SK-N-SH treated with all-trans-retinoic acid at 6 μM for 48 hours (cell line): ENCODE data around the gene SMYD3.

Experiments used
- ATAC-seq: fragments of 200-7000 bp; cut with Tn5 transposase; 3 replicates; pipeline ENCODE4 v1.9.1; 2020; ENCODE audit warnings: mild to moderate bottlenecking, moderate library complexity
- ARNTL ChIP-seq: fragments of 450-650 bp; formaldehyde crosslinking; IDR thresholded peaks from 2 replicates; pipeline ENCODE4 v1.5.0; 2020; ENCODE audit warnings: low read depth, mild to moderate bottlenecking, moderate library complexity, borderline replicate concordance
- BACH2 ChIP-seq: fragments of 250-450 bp; sonication (Bioruptor Pico); IDR thresholded peaks from 2 replicates; pipeline ENCODE4 v1.9.0; 2021; ENCODE audit warnings: mild to moderate bottlenecking, borderline replicate concordance
- CSDC2 ChIP-seq: fragments of 250-450 bp; sonication (Bioruptor Pico); IDR thresholded peaks from 2 replicates; pipeline ENCODE4 v1.5.0; 2020; ENCODE audit warnings: mild to moderate bottlenecking, moderate library complexity
- CSRNP3 ChIP-seq: fragments of 250-450 bp; sonication (Bioruptor Pico); IDR thresholded peaks from 2 replicates; pipeline ENCODE4 v1.5.1; 2021; ENCODE audit warnings: mild to moderate bottlenecking, moderate library complexity
- ESRRG ChIP-seq: fragments of 250-450 bp; sonication (Bioruptor Pico); IDR thresholded peaks from 2 replicates; pipeline ENCODE4 v1.6.1; 2021; ENCODE audit warnings: mild to moderate bottlenecking
- GLIS3 ChIP-seq: fragments of 250-450 bp; sonication (Bioruptor Pico); IDR thresholded peaks from 2 replicates; pipeline ENCODE4 v1.5.0; 2020; ENCODE audit warnings: mild to moderate bottlenecking, moderate library complexity
- OSR1 ChIP-seq: fragments of 250-450 bp; sonication (Bioruptor Pico); IDR thresholded peaks from 2 replicates; pipeline ENCODE4 v1.8.0; 2022; ENCODE audit warnings: moderate library complexity, mild to moderate bottlenecking, inconsistent platforms
- PPARA ChIP-seq: fragments of 250-450 bp; sonication (Bioruptor Pico); IDR thresholded peaks from 2 replicates; pipeline ENCODE4 v1.5.0; 2020; ENCODE audit warnings: mild to moderate bottlenecking, borderline replicate concordance
- RARB ChIP-seq: fragments of 250-450 bp; sonication (Bioruptor Pico); IDR thresholded peaks from 2 replicates; pipeline ENCODE4 v1.8.0; 2021; ENCODE audit warnings: mild to moderate bottlenecking, moderate library complexity
- SNAI2 ChIP-seq: fragments of 250-450 bp; sonication (Bioruptor Pico); IDR thresholded peaks from 2 replicates; pipeline ENCODE4 v1.5.0; 2020; ENCODE audit warnings: mild to moderate bottlenecking, moderate library complexity
- TCF4 ChIP-seq: fragments of 250-450 bp; sonication (Bioruptor Pico); IDR thresholded peaks from 2 replicates; pipeline ENCODE4 v1.8.0; 2021; ENCODE audit warnings: mild to moderate bottlenecking, moderate library complexity, borderline replicate concordance
- TOX ChIP-seq: fragments of 250-450 bp; sonication (Bioruptor Pico); IDR thresholded peaks from 2 replicates; pipeline ENCODE4 v1.8.0; 2021; ENCODE audit warnings: mild to moderate bottlenecking, moderate library complexity, borderline replicate concordance
- ZC3H10 ChIP-seq: fragments of 250-450 bp; sonication (Bioruptor Pico); IDR thresholded peaks from 2 replicates; pipeline ENCODE4 v1.5.1; 2021; ENCODE audit warnings: mild to moderate bottlenecking, moderate library complexity
- ZFP3 ChIP-seq: fragments of 250-450 bp; sonication (Bioruptor Pico); IDR thresholded peaks from 2 replicates; pipeline ENCODE4 v1.5.0; 2020; ENCODE audit warnings: mild to moderate bottlenecking, moderate library complexity
- ZFP30 ChIP-seq: fragments of 450-650 bp; formaldehyde crosslinking; IDR thresholded peaks from 2 replicates; pipeline ENCODE4 v1.5.0; 2022; ENCODE audit warnings: mild to moderate bottlenecking, moderate library complexity
- ZNF565 ChIP-seq: fragments of 450-650 bp; formaldehyde crosslinking; conservative IDR thresholded peaks from 2 replicates; pipeline ENCODE4 v1.5.0; 2020; ENCODE audit warnings: low read depth, mild to moderate bottlenecking, moderate library complexity
- ZNF70 ChIP-seq: fragments of 450-650 bp; formaldehyde crosslinking; IDR thresholded peaks from 2 replicates; pipeline ENCODE4 v1.5.0; 2020; ENCODE audit warnings: mild to moderate bottlenecking, moderate library complexity
- ZNF8 ChIP-seq: fragments of 450-650 bp; formaldehyde crosslinking; IDR thresholded peaks from 2 replicates; pipeline ENCODE4 v1.5.0; 2020; ENCODE audit warnings: mild to moderate bottlenecking, moderate library complexity
- TF ChIP-seq, protein P1 (sequence below): fragments of 250-450 bp; sonication (Bioruptor Pico); IDR thresholded peaks from 2 replicates; pipeline ENCODE4 v1.8.0; 2021; ENCODE audit warnings: low read depth, mild to moderate bottlenecking, moderate library complexity, borderline replicate concordance
- TF ChIP-seq, protein P2 (sequence below): fragments of 250-450 bp; sonication (Bioruptor Pico); IDR thresholded peaks from 2 replicates; pipeline ENCODE4 v1.5.1; 2020; ENCODE audit warnings: low read depth, mild to moderate bottlenecking, moderate library complexity
- TF ChIP-seq, protein P3 (sequence below): fragments of 250-450 bp; sonication (Bioruptor Pico); IDR thresholded peaks from 2 replicates; pipeline ENCODE4 v1.8.0; 2020; ENCODE audit warnings: mild to moderate bottlenecking, moderate library complexity, borderline replicate concordance
- TF ChIP-seq, protein P4 (sequence below): fragments of 250-450 bp; sonication (Bioruptor Pico); IDR thresholded peaks from 2 replicates; pipeline ENCODE4 v1.5.0; 2020; ENCODE audit warnings: mild to moderate bottlenecking, moderate library complexity

Gene SMYD3

GRCh38 chr1:246506674-246507481 is at the start of gene SMYD3:
TSS of gene SMYD3 (minus strand) at chr1:246507279.
- peak; percentile 94 for ATAC-seq
- TF ChIP-seq SNAI2 (CRISPR knock-in tag): no peak

DNA sequence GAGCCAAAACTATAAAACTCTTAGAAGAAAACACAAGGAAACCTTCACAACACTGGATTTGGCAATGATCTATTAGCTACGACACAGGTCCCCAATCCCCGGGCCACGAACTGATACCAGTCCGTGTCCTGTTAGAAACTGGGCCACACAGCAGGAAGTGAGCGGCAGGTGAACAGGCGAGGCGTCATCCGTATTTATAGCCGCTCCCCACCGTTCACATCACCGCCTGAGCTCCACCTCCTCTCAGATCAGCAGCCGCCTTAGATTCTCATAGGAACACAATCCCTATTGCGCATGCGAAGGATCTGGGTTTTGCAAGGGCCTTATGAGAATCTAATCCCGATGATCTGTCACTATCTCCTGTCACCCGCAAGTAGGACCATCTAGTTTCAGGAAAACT is 47.1 kb upstream of the SMYD3 start:
- no peak for ATAC-seq
- no peak for TF ChIP-seq BACH2 (CRISPR knock-in tag)

DNA sequence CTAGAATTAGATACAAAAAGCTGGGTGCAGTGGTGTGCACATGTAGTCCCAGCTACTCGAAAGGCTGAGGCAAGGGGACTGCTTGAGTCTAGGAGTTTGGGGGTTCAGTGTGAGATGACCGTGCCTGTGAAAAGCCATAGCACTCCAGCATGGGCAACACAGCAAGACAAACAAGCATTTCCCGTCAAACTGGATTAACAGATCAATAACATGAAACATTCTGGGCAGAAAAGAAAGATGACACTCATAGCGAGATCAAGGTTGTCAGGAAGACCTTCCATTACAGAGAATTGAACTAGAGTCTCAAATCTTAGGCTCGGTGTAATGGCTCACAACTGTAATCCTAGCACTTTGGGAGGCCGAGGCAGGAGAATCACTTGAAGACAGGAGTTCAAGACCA is 45.0 kb upstream of the SMYD3 start:
- TF ChIP-seq GLIS3 (CRISPR knock-in tag) (no peak), ARNTL (CRISPR knock-in tag) (no peak), OSR1 (CRISPR knock-in tag) (no peak), TCF4 (CRISPR knock-in tag) (no peak), ZNF70 (CRISPR knock-in tag) (no peak), ZNF8 (CRISPR knock-in tag) (no peak), BACH2 (CRISPR knock-in tag) (no peak)
- TF ChIP-seq, protein P1, sequence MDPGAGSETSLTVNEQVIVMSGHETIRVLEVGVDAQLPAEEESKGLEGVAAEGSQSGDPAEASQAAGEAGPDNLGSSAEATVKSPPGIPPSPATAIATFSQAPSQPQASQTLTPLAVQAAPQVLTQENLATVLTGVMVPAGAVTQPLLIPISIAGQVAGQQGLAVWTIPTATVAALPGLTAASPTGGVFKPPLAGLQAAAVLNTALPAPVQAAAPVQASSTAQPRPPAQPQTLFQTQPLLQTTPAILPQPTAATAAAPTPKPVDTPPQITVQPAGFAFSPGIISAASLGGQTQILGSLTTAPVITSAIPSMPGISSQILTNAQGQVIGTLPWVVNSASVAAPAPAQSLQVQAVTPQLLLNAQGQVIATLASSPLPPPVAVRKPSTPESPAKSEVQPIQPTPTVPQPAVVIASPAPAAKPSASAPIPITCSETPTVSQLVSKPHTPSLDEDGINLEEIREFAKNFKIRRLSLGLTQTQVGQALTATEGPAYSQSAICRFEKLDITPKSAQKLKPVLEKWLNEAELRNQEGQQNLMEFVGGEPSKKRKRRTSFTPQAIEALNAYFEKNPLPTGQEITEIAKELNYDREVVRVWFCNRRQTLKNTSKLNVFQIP (CRISPR knock-in tag): no peak
- TF ChIP-seq, protein P2, sequence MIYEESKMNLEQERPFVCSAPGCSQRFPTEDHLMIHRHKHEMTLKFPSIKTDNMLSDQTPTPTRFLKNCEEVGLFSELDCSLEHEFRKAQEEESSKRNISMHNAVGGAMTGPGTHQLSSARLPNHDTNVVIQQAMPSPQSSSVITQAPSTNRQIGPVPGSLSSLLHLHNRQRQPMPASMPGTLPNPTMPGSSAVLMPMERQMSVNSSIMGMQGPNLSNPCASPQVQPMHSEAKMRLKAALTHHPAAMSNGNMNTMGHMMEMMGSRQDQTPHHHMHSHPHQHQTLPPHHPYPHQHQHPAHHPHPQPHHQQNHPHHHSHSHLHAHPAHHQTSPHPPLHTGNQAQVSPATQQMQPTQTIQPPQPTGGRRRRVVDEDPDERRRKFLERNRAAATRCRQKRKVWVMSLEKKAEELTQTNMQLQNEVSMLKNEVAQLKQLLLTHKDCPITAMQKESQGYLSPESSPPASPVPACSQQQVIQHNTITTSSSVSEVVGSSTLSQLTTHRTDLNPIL (CRISPR knock-in tag): no peak
- ATAC-seq: no peak

DNA sequence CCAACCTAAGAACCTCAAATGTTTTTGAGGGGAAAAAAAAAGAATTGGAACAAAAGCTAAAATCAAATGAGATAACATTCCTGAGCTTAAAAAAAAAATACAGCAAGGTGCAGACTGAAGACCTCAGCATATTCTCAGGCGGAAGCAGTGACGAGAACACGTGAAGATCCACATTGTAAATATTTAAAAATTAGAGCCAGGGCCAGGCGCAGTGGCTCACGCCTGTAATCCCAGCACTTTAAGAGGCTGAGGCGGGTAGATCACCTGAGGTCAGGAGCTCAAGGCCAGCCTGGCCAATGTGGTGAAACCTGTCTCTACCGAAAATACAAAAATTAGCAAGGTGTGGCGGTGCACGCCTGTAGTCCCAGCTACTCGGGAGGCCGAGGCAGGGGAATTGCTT is 43.3 kb upstream of the SMYD3 start:
- no peak for ATAC-seq
- TF ChIP-seq CSRNP3 (CRISPR knock-in tag) (no peak), GLIS3 (CRISPR knock-in tag) (no peak), ESRRG (no peak), ZFP3 (no peak), ZNF565 (CRISPR knock-in tag) (no peak), RARB (CRISPR knock-in tag) (no peak), PPARA (CRISPR knock-in tag) (no peak), SNAI2 (CRISPR knock-in tag) (no peak), ZFP30 (CRISPR knock-in tag) (no peak), ARNTL (CRISPR knock-in tag) (no peak), OSR1 (CRISPR knock-in tag) (no peak), CSDC2 (no peak), BACH2 (CRISPR knock-in tag) (no peak), ZC3H10 (CRISPR knock-in tag) (no peak), TOX (CRISPR knock-in tag) (no peak)
- TF ChIP-seq, protein P1 (CRISPR knock-in tag): no peak
- TF ChIP-seq, protein P2 (CRISPR knock-in tag): no peak
- TF ChIP-seq, protein P3, sequence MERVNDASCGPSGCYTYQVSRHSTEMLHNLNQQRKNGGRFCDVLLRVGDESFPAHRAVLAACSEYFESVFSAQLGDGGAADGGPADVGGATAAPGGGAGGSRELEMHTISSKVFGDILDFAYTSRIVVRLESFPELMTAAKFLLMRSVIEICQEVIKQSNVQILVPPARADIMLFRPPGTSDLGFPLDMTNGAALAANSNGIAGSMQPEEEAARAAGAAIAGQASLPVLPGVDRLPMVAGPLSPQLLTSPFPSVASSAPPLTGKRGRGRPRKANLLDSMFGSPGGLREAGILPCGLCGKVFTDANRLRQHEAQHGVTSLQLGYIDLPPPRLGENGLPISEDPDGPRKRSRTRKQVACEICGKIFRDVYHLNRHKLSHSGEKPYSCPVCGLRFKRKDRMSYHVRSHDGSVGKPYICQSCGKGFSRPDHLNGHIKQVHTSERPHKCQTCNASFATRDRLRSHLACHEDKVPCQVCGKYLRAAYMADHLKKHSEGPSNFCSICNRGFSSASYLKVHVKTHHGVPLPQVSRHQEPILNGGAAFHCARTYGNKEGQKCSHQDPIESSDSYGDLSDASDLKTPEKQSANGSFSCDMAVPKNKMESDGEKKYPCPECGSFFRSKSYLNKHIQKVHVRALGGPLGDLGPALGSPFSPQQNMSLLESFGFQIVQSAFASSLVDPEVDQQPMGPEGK (CRISPR knock-in tag): no peak
- TF ChIP-seq, protein P4, sequence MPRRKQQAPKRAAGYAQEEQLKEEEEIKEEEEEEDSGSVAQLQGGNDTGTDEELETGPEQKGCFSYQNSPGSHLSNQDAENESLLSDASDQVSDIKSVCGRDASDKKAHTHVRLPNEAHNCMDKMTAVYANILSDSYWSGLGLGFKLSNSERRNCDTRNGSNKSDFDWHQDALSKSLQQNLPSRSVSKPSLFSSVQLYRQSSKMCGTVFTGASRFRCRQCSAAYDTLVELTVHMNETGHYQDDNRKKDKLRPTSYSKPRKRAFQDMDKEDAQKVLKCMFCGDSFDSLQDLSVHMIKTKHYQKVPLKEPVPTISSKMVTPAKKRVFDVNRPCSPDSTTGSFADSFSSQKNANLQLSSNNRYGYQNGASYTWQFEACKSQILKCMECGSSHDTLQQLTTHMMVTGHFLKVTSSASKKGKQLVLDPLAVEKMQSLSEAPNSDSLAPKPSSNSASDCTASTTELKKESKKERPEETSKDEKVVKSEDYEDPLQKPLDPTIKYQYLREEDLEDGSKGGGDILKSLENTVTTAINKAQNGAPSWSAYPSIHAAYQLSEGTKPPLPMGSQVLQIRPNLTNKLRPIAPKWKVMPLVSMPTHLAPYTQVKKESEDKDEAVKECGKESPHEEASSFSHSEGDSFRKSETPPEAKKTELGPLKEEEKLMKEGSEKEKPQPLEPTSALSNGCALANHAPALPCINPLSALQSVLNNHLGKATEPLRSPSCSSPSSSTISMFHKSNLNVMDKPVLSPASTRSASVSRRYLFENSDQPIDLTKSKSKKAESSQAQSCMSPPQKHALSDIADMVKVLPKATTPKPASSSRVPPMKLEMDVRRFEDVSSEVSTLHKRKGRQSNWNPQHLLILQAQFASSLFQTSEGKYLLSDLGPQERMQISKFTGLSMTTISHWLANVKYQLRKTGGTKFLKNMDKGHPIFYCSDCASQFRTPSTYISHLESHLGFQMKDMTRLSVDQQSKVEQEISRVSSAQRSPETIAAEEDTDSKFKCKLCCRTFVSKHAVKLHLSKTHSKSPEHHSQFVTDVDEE (CRISPR knock-in tag): no peak
